ENCODE measurements around the gene ESPNL.

The ESPNL gene

DNA sequence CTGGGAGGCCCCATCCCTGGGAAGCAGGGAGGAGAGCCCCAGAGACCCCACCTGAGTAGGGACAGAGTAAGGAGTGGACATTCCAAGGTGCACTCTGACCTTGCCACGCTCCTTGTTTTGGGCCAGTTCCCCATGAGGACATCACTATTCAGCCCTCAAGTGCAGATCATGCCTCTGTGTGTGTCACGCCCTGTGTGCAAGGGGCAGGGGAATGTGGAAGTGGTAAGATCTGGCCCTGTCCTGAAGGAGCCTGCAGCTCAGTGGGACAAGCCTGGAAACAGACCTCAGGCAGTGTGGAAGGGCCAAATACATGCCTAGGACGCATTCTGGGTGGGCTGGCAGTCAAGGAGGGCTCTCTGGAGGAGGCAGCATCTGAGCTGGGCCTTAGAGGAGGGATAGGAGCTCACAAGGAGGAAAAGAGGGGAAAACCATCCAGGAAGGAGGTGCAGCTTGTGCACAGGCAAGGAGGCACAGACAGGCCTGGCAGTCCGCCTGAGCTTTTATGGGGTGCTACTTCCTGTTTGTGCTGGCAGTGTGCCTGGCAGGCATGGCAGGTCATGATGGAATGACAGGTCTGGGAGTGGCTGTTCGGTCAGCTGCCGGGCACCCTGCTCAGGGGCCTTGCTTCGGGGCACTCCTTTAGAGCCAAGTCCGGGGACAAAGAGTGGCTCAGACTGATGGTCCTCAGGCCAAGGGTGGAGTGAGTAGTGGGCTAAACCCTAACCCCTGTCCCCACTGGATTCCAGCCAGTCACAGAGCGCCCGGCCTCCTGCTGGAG is 41.6 kb downstream of the ESPNL start:
- TF ChIP-seq CTCF (conservative IDR thresholded peaks at IDR 0.05; ENCODE audit: low read depth, low read length), result no peak
- DNase-seq (ENCODE audit: low read depth), result no peak
- H3K4me3 ChIP-seq (ENCODE audit: low read length), result no peak overlapping the region

- H3K4me3 ChIP-seq (ENCODE audit: low read length), result no peak overlapping the region
- DNase-seq (ENCODE audit: low read depth), result no peak
- TF ChIP-seq CTCF (conservative IDR thresholded peaks at IDR 0.05; ENCODE audit: low read depth, low read length), result no peak
Observed at GRCh38 chr2:238142382-238143205, 42.5 kb downstream of the ESPNL start.

DNA sequence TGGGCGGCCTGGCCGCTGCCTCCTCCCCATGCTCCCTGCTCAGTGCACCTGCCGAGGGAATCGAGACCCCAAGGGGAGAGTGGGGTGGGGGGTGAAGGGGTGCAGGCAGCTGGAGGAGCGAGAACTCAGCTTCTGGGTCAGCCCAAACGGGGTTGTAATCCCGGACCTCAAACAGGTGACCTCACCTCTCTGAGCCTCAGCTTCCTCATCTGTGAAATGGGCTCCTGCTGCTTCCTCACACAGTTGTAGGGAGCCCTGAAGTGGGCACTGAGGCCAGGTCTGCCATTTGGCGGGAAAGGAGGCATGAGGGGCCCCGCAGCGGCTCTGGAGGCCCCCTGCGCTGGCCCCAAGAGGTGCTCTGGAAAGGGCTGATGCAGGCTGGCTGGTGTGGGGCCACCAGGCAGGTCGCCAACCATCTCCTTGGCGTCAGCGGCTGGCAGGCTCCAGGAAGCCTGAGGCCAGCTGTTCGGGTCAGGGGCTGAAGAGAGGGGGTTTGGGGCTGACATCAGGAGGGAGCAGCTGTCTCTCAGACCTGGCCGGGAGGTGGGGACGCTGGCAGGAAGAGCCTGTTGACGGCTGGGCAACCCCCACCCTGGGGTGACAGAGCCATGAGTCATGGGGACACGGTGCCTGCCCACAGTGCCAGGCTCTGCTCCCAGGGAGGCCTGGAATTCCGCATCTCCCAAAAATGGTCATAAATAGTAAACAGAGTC is 43.3 kb downstream of the ESPNL start:
- no peak for TF ChIP-seq CTCF (conservative IDR thresholded peaks at IDR 0.05; ENCODE audit: low read depth, low read length)
- no peak for DNase-seq (ENCODE audit: low read depth)
- no peak overlapping the region for H3K4me3 ChIP-seq (ENCODE audit: low read length)

GRCh38 chr2:238144262-238144661 is 44.1 kb downstream of the ESPNL start:
- H3K4me3 ChIP-seq (ENCODE audit: low read length), result no peak overlapping the region
- DNase-seq (ENCODE audit: low read depth), result no peak
- no peak for TF ChIP-seq CTCF (conservative IDR thresholded peaks at IDR 0.05; ENCODE audit: low read depth, low read length)

GRCh38 chr2:238145046-238145445 is 44.9 kb downstream of the ESPNL start:
- no peak for DNase-seq (ENCODE audit: low read depth)
- H3K4me3 ChIP-seq (ENCODE audit: low read length), result no peak overlapping the region
- no peak for TF ChIP-seq CTCF (conservative IDR thresholded peaks at IDR 0.05; ENCODE audit: low read depth, low read length)

DNA sequence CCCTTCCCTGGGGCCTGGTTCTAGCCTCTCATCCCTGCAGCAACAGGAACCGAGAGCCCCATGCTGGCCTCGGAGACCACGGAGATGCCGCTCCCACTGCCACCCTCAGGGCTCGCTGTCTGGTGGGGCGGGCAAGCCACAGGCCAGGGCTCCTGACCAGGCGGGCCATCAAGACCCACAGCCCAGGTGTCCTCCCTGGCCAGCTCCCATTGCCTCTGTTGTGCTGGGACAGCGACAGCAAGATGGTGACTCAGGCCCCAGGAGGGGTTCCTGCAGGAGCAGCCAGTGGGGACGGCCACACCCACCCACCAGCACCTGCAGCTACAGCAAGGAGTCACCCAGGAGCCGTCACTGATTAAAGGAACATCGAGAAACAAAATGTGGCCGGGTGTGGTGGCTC is 45.7 kb downstream of the ESPNL start:
- no peak for DNase-seq (ENCODE audit: low read depth)
- TF ChIP-seq CTCF (conservative IDR thresholded peaks at IDR 0.05; ENCODE audit: low read depth, low read length), result no peak
- H3K4me3 ChIP-seq (ENCODE audit: low read length), result no peak overlapping the region
